Neutrophil (primary cell): Measurements from ENCODE around the gene KIF2C.
A peak's percentile ranks its signal among the peaks of the same experiment; 100 is the strongest.

Experiments used
- H3K27ac ChIP-seq: fragments of 200-600 bp; sonication (generic); 2 replicates; pipeline ENCODE4 v1.5.1; 2016; ENCODE audit warnings: mild to moderate bottlenecking, moderate library complexity
- H3K27me3 ChIP-seq: fragments of 200-600 bp; sonication (generic); 2 replicates; pipeline ENCODE4 v1.6.0; 2016; ENCODE audit warnings: mild to moderate bottlenecking
- H3K36me3 ChIP-seq: fragments of 200-600 bp; sonication (generic); 2 replicates; pipeline ENCODE4 v1.5.1; 2017
- H3K4me1 ChIP-seq, 2 experiments: fragments of 200-600 bp in 1 of 2; sonication (generic) in 1 of 2; 1 replicate in 1 of 2; 2 replicates in 1 of 2; pipeline versions ENCODE4 v1.5.1 to v1.6.1; 2013 to 2016; ENCODE audit warnings: low read depth in 1 of 2, low read length in 1 of 2, mild to moderate bottlenecking in 1 of 2, moderate library complexity in 1 of 2; ENCODE audit not compliant: control insufficient read depth in 1 of 2, insufficient read depth in 1 of 2
- H3K4me3 ChIP-seq, 2 experiments: fragments of 200-600 bp in 1 of 2; sonication (generic) in 1 of 2; 1 replicate in 1 of 2; 2 replicates in 1 of 2; pipeline ENCODE4 v1.5.1; 2013 to 2016; ENCODE audit warnings: low read depth in 1 of 2, low read length in 1 of 2, mild to moderate bottlenecking in 1 of 2, moderate library complexity in 1 of 2
- H3K9me3 ChIP-seq: fragments of 200-600 bp; sonication (generic); 2 replicates; pipeline ENCODE4 v1.5.1; 2016
- CTCF ChIP-seq: fragments of 200-600 bp; sonication (generic); IDR thresholded peaks from 2 replicates; pipeline ENCODE4 v1.5.1; 2016; ENCODE audit warnings: antibody characterized with exemption

KIF2C gene

GRCh38 chr1:44739307-44740178 lies at the start of gene KIF2C:
TSS of gene KIF2C (plus strand) at chr1:44739837. CDS start at chr1:44739933, 96 bp downstream.
- H3K4me1 ChIP-seq: peaks cover 11 to 16% of the 10 kb centered on the region in 2 experiments
- peak; percentile 66 for TF ChIP-seq CTCF
- peak within 1 kb of the TSS; percentile 77 to 79 for H3K4me3 ChIP-seq
- no peaks in the 10 kb centered on the region for H3K9me3 ChIP-seq
- H3K27ac ChIP-seq: peak within 1 kb of the TSS; percentile 84
- no peaks in the 10 kb centered on the region for H3K27me3 ChIP-seq
- peaks cover 10% of the 10 kb centered on the region for H3K36me3 ChIP-seq

- Histone ChIP-seq H3K9me3 (no peaks in the 10 kb centered on the region), H3K27ac (no peak overlapping the region)
Measured at GRCh38 chr1:44693159-44693558, 46.5 kb upstream of the KIF2C start.

GRCh38 chr1:44693900-44694299 lies 45.7 kb upstream of the KIF2C start:
- no peak overlapping the region for H3K27ac ChIP-seq
- H3K4me1 ChIP-seq: peaks cover 15 to 19% of the 10 kb centered on the region in 2 experiments
- no peak overlapping the region for H3K4me3 ChIP-seq
- H3K27me3 ChIP-seq: no peaks in the 10 kb centered on the region
- no peak for TF ChIP-seq CTCF
- H3K36me3 ChIP-seq: no peaks in the 10 kb centered on the region
- no peaks in the 10 kb centered on the region for H3K9me3 ChIP-seq

More at GRCh38 chr1:44693159-44693558, 46.5 kb upstream of the KIF2C start:
- Histone ChIP-seq H3K4me3 (no peak overlapping the region), H3K27me3 (no peaks in the 10 kb centered on the region), H3K4me1 (peaks cover 15 to 19% of the 10 kb centered on the region in 2 experiments), H3K36me3 (no peaks in the 10 kb centered on the region)
- TF ChIP-seq CTCF: no peak

- H3K27ac ChIP-seq: no peak overlapping the region
- H3K4me1 ChIP-seq: peaks cover 15 to 19% of the 10 kb centered on the region in 2 experiments
- H3K9me3 ChIP-seq: no peaks in the 10 kb centered on the region
- no peaks in the 10 kb centered on the region for H3K36me3 ChIP-seq
- TF ChIP-seq CTCF: no peak
- no peaks in the 10 kb centered on the region for H3K27me3 ChIP-seq
- H3K4me3 ChIP-seq: no peak overlapping the region
Measured at GRCh38 chr1:44694863-44695478, 44.7 kb upstream of the KIF2C start.

GRCh38 chr1:44695671-44696070 lies 44.0 kb upstream of the KIF2C start:
- H3K27me3 ChIP-seq: no peaks in the 10 kb centered on the region
- no peak for TF ChIP-seq CTCF
- H3K9me3 ChIP-seq: no peaks in the 10 kb centered on the region
- H3K4me3 ChIP-seq: no peak overlapping the region
- H3K4me1 ChIP-seq: peaks cover 15 to 19% of the 10 kb centered on the region in 2 experiments
- no peak overlapping the region for H3K27ac ChIP-seq
- H3K36me3 ChIP-seq: no peaks in the 10 kb centered on the region
